ENCODE measurements around the gene LPIN3.

- no peak for TF ChIP-seq POLR2A (IDR thresholded peaks at IDR 0.05; ENCODE audit: control extremely low read depth in 1 of 2, low read depth in 2 of 2, low read length in 2 of 2)
- TF ChIP-seq CREB1 (IDR thresholded peaks at IDR 0.05): no peak
- TF ChIP-seq CTCF (IDR thresholded peaks at IDR 0.05; ENCODE audit: control extremely low read depth in 1 of 3, insufficient read depth in 1 of 3, low read depth in 1 of 3, low read length in 3 of 3): no peak
- no peak for TF ChIP-seq EZH2 (IDR thresholded peaks at IDR 0.05; ENCODE audit: low read depth, low read length, severe bottlenecking)
- no peak for TF ChIP-seq GABPA (IDR thresholded peaks at IDR 0.05; ENCODE audit: borderline replicate concordance, insufficient read depth, low read length)
- TF ChIP-seq SP1 (IDR thresholded peaks at IDR 0.05; ENCODE audit: low read depth, low read length): no peak
- TF ChIP-seq RFX5 (IDR thresholded peaks at IDR 0.05; ENCODE audit: borderline replicate concordance, low read depth, low read length): no peak
- no peak for TF ChIP-seq ATF2 (IDR thresholded peaks at IDR 0.05; ENCODE audit: low read length)
Measured at GRCh38 chr20:41371371-41371770, 30.8 kb downstream of the LPIN3 start.

All from H1 (cell line).